ENCODE measurements around the gene ANXA11.

ANXA11 gene

GRCh38 chr10:80187465-80188409 lies 17.6 kb downstream of the ANXA11 start:
- DNase-seq: peak; percentile 77 to 99

- DNase-seq: no peak
Observed at GRCh38 chr10:80187060-80187459, 18.3 kb downstream of the ANXA11 start.

- DNase-seq: peak in 1 of 2 donors; percentile 58
Observed at GRCh38 chr10:80186364-80187012, 18.8 kb downstream of the ANXA11 start.

- DNase-seq: no peak
Observed at GRCh38 chr10:80185578-80186299, 19.6 kb downstream of the ANXA11 start.

DNA sequence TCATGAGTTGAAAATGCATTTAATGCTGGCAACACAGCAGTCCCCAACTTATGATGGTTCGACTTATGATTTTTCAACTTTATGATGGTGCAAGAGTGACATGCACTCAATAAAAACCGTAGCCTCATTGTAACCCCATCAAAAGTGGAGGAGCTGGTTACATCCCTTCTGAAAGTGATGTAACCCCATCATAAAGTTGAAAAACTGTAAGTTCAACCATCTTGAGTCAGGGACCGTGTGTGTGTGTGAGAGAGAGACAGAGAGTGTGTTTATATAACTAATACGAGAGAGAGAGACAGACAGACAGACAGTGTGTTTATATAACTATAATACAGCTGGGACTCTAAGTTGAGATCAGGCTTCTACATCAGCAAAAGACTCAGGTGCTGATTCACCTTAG lies 21.0 kb downstream of the ANXA11 start:
- no peak for DNase-seq

DNA sequence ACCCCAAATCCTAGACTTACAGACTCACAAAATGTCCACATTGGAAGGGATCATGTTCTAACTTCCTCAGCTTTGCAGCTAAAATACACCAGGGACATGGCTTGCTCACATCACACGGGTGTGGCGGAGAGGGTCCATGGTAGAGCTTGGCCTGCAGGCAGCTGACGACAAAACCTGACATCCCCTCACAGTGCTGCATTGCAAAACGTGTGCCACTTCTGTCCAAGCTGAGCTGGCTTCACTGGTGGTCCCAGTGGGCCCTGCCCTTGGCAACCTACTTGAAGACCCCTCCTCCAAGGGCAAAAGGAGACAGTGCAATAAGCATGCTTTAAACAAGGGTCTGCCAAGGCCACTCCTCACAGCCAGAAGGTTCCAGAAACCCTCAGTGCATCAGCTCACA lies 21.9 kb downstream of the ANXA11 start:
- no peak for DNase-seq

- DNase-seq: no peak
Observed at GRCh38 chr10:80182986-80183385, 22.4 kb downstream of the ANXA11 start.

- DNase-seq: no peak
Observed at GRCh38 chr10:80177781-80178636, 27.3 kb downstream of the ANXA11 start.

GRCh38 chr10:80176526-80176925 lies 28.8 kb downstream of the ANXA11 start:
- DNase-seq: no peak

GRCh38 chr10:80174641-80175395 lies 30.5 kb downstream of the ANXA11 start:
- DNase-seq: no peak

GRCh38 chr10:80173466-80173865 lies 31.9 kb downstream of the ANXA11 start:
- no peak for DNase-seq

GRCh38 chr10:80172896-80173295 lies 32.4 kb downstream of the ANXA11 start:
- DNase-seq: no peak

- no peak for DNase-seq
Observed at GRCh38 chr10:80171248-80171660, 34.1 kb downstream of the ANXA11 start.

GRCh38 chr10:80170641-80171040 lies 34.7 kb downstream of the ANXA11 start:
- DNase-seq: no peak

DNA sequence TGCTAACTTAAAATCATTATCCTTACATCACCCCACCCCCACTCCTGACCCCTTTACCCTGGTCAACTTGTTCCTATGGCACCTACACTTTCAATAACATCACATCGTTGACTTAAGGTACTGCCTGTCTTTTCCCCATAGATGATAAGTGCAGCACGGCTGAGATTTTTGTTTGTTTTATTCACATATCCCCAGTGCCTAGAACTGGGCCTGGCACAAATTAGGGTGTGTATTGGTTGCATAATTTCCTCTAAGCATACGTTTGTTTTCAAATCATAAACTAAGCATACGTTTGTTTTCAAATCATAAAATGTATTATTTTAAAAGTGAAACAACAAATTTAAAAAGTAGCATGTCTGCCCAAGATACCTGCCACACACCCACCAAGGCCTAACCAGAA lies 35.3 kb downstream of the ANXA11 start:
- no peak for DNase-seq

DNA sequence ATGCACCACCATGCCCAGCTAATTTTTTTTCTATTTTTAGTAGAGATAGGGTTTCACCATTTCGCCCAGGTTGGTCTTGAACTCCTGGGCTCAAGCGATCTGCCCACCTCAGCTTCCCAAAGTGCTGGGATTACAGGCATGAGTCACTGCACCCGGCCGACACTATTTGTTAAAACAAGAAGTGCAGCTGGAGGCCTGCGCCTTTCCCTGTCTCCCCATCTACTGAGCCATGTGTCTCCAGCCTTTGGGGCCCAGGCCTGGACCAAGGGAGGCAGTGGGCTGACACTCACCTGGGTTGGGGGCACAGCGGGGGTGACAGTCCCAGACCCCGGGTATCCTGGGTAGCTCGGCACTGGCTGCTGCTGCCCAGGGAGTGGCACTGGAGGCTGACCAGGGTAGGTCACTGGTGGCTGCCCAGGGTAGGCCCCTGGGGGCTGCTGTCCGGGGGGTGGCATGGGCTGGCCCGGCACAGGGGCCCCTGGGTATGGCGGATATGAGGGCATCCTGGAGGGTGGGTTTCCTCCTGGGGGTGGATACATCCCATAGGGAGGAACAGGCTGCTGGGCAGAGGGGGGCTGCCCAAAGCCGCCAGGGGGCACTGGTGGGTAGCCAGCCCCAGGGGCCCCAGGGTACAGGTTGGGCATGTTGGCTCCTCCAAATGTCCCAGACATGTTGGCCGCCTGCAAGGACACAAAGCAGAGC lies 36.5 kb downstream of the ANXA11 start:
- DNase-seq: no peak

DNA sequence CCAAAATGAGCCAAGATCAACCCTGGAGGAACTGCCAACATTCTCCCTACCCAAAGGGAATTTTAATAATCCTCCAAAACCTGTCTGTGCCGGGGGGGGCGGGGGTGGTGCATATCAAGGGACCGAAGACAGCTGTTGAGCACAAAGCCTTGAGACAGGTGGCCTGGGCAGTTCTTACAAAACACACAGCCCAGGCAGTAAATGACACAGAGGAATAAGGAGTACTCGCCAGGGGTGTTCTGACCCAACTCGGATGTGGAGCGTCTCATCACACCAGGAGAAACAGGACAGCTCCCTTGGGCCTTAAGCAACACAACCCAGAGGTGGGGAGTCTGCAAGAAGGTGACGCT lies 37.2 kb downstream of the ANXA11 start:
- DNase-seq: no peak

- no peak for DNase-seq
Observed at GRCh38 chr10:80167471-80168161, 37.7 kb downstream of the ANXA11 start.

- DNase-seq: no peak
Observed at GRCh38 chr10:80166581-80167470, 38.5 kb downstream of the ANXA11 start.
